GM12878 (cell line): ENCODE measurements around the gene ZDHHC5. TPM values are rescaled to one million over a fixed set of nuclear protein-coding genes. Genes with fewer than 3 reads are reported as not detected.

Experiments
- ATF7 ChIP-seq: fragments of 450-650 bp; IDR thresholded peaks from 2 replicates; pipeline ENCODE4 v1.6.1; 2016; ENCODE audit warnings: low read depth, mild to moderate bottlenecking
- BHLHE40 ChIP-seq, 2 experiments: fragments of 450-650 bp in 1 of 2; IDR thresholded peaks; 2 replicates each; pipeline ENCODE4 v1.6.1; 2011 to 2017; ENCODE audit warnings: low read depth in 2 of 2, borderline replicate concordance in 1 of 2, improper control_type of control experiment in 1 of 2, low read length in 1 of 2, mild to moderate bottlenecking in 1 of 2
- E2F4 ChIP-seq: IDR thresholded peaks from 2 replicates; pipeline ENCODE4 v1.6.1; 2012; ENCODE audit warnings: low read depth, low read length, improper control_type of control experiment
- EED ChIP-seq: sonication (generic); IDR thresholded peaks from 2 replicates; pipeline ENCODE4 v1.6.1; 2016; ENCODE audit warnings: antibody characterized with exemption, low read depth
- FOS ChIP-seq: IDR thresholded peaks from 3 replicates; pipeline ENCODE4 v1.6.1; 2011; ENCODE audit warnings: borderline replicate concordance; ENCODE audit not compliant: insufficient read length; ENCODE audit errors: extremely low read depth
- FOXK2 ChIP-seq: fragments of 450-650 bp; IDR thresholded peaks from 2 replicates; pipeline ENCODE4 v1.6.1; 2017; ENCODE audit warnings: mild to moderate bottlenecking, moderate library complexity
- GABPA ChIP-seq: IDR thresholded peaks from 2 replicates; pipeline ENCODE4 v1.6.1; 2014; ENCODE audit warnings: antibody characterized with exemption, low read depth, mild to moderate bottlenecking, inconsistent platforms
- IKZF2 ChIP-seq, 2 experiments: fragments of 450-650 bp; IDR thresholded peaks; 2 replicates each; pipeline ENCODE4 v1.6.1; 2017; ENCODE audit warnings: mild to moderate bottlenecking in 2 of 2, moderate library complexity in 2 of 2
- JUND ChIP-seq: IDR thresholded peaks from 2 replicates; pipeline ENCODE4 v1.6.1; 2012; ENCODE audit warnings: low read depth, mild to moderate bottlenecking, low read length, improper control_type of control experiment, moderate library complexity
- NR2C1 ChIP-seq: fragments of 450-650 bp; IDR thresholded peaks from 2 replicates; pipeline ENCODE4 v1.6.1; 2017; ENCODE audit warnings: antibody characterized with exemption, mild to moderate bottlenecking, moderate library complexity
- PML ChIP-seq: IDR thresholded peaks from 2 replicates; pipeline ENCODE4 v1.6.1; 2012; ENCODE audit warnings: low read length, inconsistent platforms
- RELB ChIP-seq: fragments of 450-650 bp; IDR thresholded peaks from 2 replicates; pipeline ENCODE4 v1.6.1; 2017; ENCODE audit warnings: low read depth, mild to moderate bottlenecking, moderate library complexity
- RFX5 ChIP-seq: IDR thresholded peaks from 2 replicates; pipeline ENCODE4 v1.6.1; 2011; ENCODE audit warnings: low read depth, low read length, improper control_type of control experiment
- SMARCA5 ChIP-seq: fragments of 450-650 bp; IDR thresholded peaks from 2 replicates; pipeline ENCODE4 v1.6.1; 2017; ENCODE audit warnings: mild to moderate bottlenecking
- SREBF1 ChIP-seq: IDR thresholded peaks from 2 replicates; pipeline ENCODE4 v1.6.1; 2012; ENCODE audit warnings: mild to moderate bottlenecking, low read length
- ZNF384 ChIP-seq: IDR thresholded peaks from 2 replicates; pipeline ENCODE4 v1.6.1; 2012; ENCODE audit warnings: low read depth, mild to moderate bottlenecking, low read length, improper control_type of control experiment, borderline replicate concordance
- polyA plus RNA-seq, 11 experiments: library from polyadenylated mRNA; depleted of rRNA in 4 of 11; unstranded in 6 of 11; stranded (reverse) in 5 of 11; fragments of >200 nt; fragmentation: Nextera tagmentation in 4 of 11; fragmentation: Illumina TruSeq in 1 of 11; extraction: Ambion mirVana in 4 of 11; extraction: Trizol in 1 of 11; gene quantifications; 1 replicate in 1 of 11; 2 replicates in 10 of 11; pipeline versions ENCODE4 v1.2.1 to v1.2.3, GENCODE V29; 2011 to 2016; ENCODE audit warnings: inconsistent platforms in 2 of 11, missing spikeins in 2 of 11, low read depth in 1 of 11
- total RNA-seq, 4 experiments: library from RNA; depleted of rRNA in 3 of 4; stranded (reverse); fragments of >200 nt in 3 of 4; fragmentation: Illumina TruSeq in 1 of 4; extraction: Trizol in 1 of 4; gene quantifications; 2 replicates each; pipeline versions ENCODE4 v1.2.1 to v1.2.3, GENCODE V29; 2013 to 2021

Gene ZDHHC5
- total and polyA plus RNA-seq, 10 of the 15 experiments (the other 5 are each of a cell fraction or from before 2014, with no cell fraction given) = 3.9 to 61.3 (median 37.6) TPM

DNA sequence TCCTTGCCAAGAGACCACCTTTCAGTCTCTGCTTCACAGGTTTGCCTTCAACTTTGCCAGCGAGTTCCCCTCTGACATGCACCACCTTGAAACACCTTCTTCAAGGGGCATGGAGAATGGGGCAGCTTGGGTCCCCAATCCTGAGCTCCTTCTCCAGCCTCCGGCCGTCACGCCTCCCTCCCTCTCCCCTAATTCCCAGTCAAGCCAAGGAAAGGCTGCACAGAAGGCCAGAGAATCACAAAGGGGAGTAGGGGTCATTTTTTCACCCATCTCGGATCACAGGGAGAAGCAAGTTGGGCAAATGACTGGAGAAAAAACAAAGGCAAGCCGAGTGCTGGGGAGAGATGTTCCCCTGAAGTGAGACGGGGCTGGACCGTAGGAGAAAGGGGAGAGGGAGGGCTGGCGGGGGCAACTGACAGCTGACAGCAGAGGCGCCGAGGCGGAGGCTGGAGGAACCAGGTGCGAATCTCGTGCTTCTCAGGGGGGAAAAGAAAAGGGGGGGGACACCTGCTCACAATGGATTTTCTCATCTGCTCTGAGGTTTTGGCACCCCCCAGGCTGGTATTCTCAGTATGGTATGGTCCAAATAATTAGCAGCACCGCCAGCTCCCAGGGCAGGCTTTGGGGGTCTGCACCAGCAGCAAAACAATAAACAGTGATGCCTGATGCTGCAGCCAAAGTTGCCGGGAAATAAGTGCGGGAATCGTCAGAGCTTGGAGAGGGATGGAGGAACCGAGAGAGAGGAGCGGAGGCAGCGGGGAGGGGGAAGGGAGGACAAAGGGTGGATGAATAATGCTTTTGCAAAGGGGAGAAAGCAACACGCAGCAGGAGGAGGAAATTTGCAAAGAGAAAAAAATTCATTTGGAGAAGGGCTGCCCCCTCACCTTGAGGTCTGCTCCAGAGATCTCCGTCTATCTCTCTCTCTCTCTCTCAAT is 18.8 kb upstream of the ZDHHC5 start (continued):
- TF ChIP-seq RELB (peak; percentile 58; the same call in 1 of the 2 replicates), NR2C1 (no peak), IKZF2 (IDR thresholded peaks at IDR 0.05) (peak in 1 of 2 experiments; percentile 15; a peak in 2 of 4 replicates), E2F4 (no peak), GABPA (no peak), RFX5 (no peak), ATF7 (peak; percentile 93), BHLHE40 (IDR thresholded peaks at IDR 0.05; ENCODE audit: borderline replicate concordance in 1 of 2, low read depth in 2 of 2, low read length in 1 of 2) (peak; percentile 82 to 84; a peak in 2 of 4 replicates), EED (no peak), FOXK2 (peak; percentile 90), SMARCA5 (no peak), JUND (peak; percentile 59; the same call in 1 of the 2 replicates), ZNF384 (no peak), FOS (no peak), PML (no peak), SREBF1 (peak; percentile 44; the same call in 1 of the 2 replicates)
